ENCODE data around the gene KYAT1. TPM values are rescaled to one million over a fixed set of nuclear protein-coding genes. Genes with fewer than 3 reads are reported as not detected.

Gene KYAT1
- total and polyA plus RNA-seq, 2 of the 13 experiments (the other 11 are each of a cell fraction or from before 2014, with no cell fraction given) = 9.2 to 46.5 TPM

GRCh38 chr9:128921881-128922763 is 40.4 kb upstream of the KYAT1 start (continued):
- TF ChIP-seq ZFP91 (CRISPR knock-in tag; IDR thresholded peaks at IDR 0.05; ENCODE audit: borderline replicate concordance) = peak; percentile 56; the same call in 1 of the 2 replicates
- no peak for TF ChIP-seq ZNF329 (CRISPR knock-in tag; IDR thresholded peaks at IDR 0.05; ENCODE audit: low read depth)
- TF ChIP-seq ZNF547 (CRISPR knock-in tag; IDR thresholded peaks at IDR 0.05) = no peak
- no peak for TF ChIP-seq NR0B2 (CRISPR knock-in tag; IDR thresholded peaks at IDR 0.05)
- TF ChIP-seq GABPA (IDR thresholded peaks at IDR 0.05; ENCODE audit: low read depth, low read length) = no peak
- no peak for TF ChIP-seq GABPA (CRISPR knock-in tag; IDR thresholded peaks at IDR 0.05; ENCODE audit: low read depth)
- no peak for TF ChIP-seq FLYWCH1 (CRISPR knock-in tag; IDR thresholded peaks at IDR 0.05)
- peak; percentile 32; the same call in 1 of the 2 replicates for TF ChIP-seq CSRNP1 (CRISPR knock-in tag; IDR thresholded peaks at IDR 0.05)
- TF ChIP-seq ASH2L (IDR thresholded peaks at IDR 0.05; ENCODE audit: insufficient read length, low read depth, low read length) = peak; percentile 49
- TF ChIP-seq KDM6A (CRISPR knock-in tag; IDR thresholded peaks at IDR 0.05; ENCODE audit: low read depth) = no peak
- no peak for TF ChIP-seq ZNF235 (CRISPR knock-in tag; IDR thresholded peaks at IDR 0.05; ENCODE audit: borderline replicate concordance)
- TF ChIP-seq ZNF331 (CRISPR knock-in tag; IDR thresholded peaks at IDR 0.05) = peak; percentile 28; the same call in 1 of the 2 replicates
- TF ChIP-seq NAIF1 (CRISPR knock-in tag; IDR thresholded peaks at IDR 0.05; ENCODE audit: borderline replicate concordance) = peak; percentile 10; the same call in 1 of the 2 replicates
- no peak for TF ChIP-seq PLRG1 (conservative IDR thresholded peaks at IDR 0.05)
- TF ChIP-seq SNRNP70 (IDR thresholded peaks at IDR 0.05; ENCODE audit: low read depth, low read length) = no peak
- TF ChIP-seq FOXK1 (CRISPR knock-in tag; IDR thresholded peaks at IDR 0.05; ENCODE audit: borderline replicate concordance, low read depth) = peak; percentile 41; the same call in 1 of the 2 replicates
- TF ChIP-seq MLX (CRISPR knock-in tag; IDR thresholded peaks at IDR 0.05) = no peak
- TF ChIP-seq TOPORS (CRISPR knock-in tag; IDR thresholded peaks at IDR 0.05) = no peak
- peak; percentile 15 for TF ChIP-seq RBM39 (IDR thresholded peaks at IDR 0.05; ENCODE audit: low read depth, low read length, poor library complexity, severe bottlenecking)
- peak; percentile 78 for TF ChIP-seq ZNF687 (CRISPR knock-in tag; IDR thresholded peaks at IDR 0.05)
